Upper lobe of left lung (tissue), 6 donors: Measurements from ENCODE around the gene PDE1C. TPM values are rescaled to one million over a fixed set of nuclear protein-coding genes. Genes with fewer than 3 reads are reported as not detected.

Experiments
- ATAC-seq, 2 donors: fragments of 200-7000 bp; cut with Tn5 transposase; one replicate each; pipeline ENCODE4 v1.9.1; 2022; ENCODE audit warnings: mild to moderate bottlenecking in 2 of 2, moderate library complexity in 2 of 2; ENCODE audit not compliant: low FRiP score in 2 of 2
- DNase-seq, 2 donors: peaks; one replicate each; pipeline ENCODE4 v3.0.0-alpha.2; 2019 to 2020
- H3K27ac ChIP-seq, 4 donors: fragments of 200-600 bp; sonication (generic); one replicate each; pipeline ENCODE4 v1.5.1; 2016 to 2019
- H3K27me3 ChIP-seq, 4 donors: fragments of 200-600 bp; sonication (generic); one replicate each; pipeline ENCODE4 v1.5.1; 2017 to 2019
- H3K36me3 ChIP-seq, 4 donors: fragments of 200-600 bp; sonication (generic); one replicate each; pipeline ENCODE4 v1.5.1; 2016 to 2019
- H3K4me1 ChIP-seq, 4 donors: fragments of 200-600 bp; sonication (generic); one replicate each; pipeline ENCODE4 v1.5.1; 2018 to 2019
- H3K4me3 ChIP-seq, 4 donors: fragments of 200-600 bp; sonication (generic); one replicate each; pipeline ENCODE4 v1.5.1; 2017 to 2019; ENCODE audit warnings: mild to moderate bottlenecking in 2 of 4, moderate library complexity in 1 of 4
- H3K9me3 ChIP-seq, 4 donors: fragments of 200-600 bp; sonication (generic); one replicate each; pipeline ENCODE4 v1.5.1; 2018 to 2019
- EP300 ChIP-seq, 4 donors: sonication (generic); formaldehyde crosslinking; IDR thresholded peaks; one replicate each; pipeline ENCODE4 v1.5.1; 2017; ENCODE audit warnings: antibody characterized with exemption in 4 of 4, control low read depth in 2 of 4
- POLR2A ChIP-seq, 4 donors: fragments of 450-650 bp; IDR thresholded peaks; one replicate each; pipeline ENCODE4 v1.5.1; 2016 to 2017; ENCODE audit warnings: antibody characterized with exemption in 4 of 4, mild to moderate bottlenecking in 2 of 4
- POLR2AphosphoS5 ChIP-seq, 2 donors: sonication (generic); formaldehyde crosslinking; IDR thresholded peaks; one replicate each; pipeline ENCODE4 v1.5.1; 2017; ENCODE audit warnings: antibody characterized with exemption in 2 of 2
- WGBS, 2 donors: methylation state at CpG; one replicate each; pipeline ENCODE4 v1.1.5; 2017 to 2018; 5-methylcytosine and 5-hydroxymethylcytosine counted together
- total RNA-seq, 6 donors: library from RNA; depleted of rRNA in 4 of 6; stranded (reverse); fragments of >200 nt in 4 of 6; gene quantifications; one replicate each; pipeline versions ENCODE4 v1.1.0 to v1.2.1, GENCODE V29; 2016 to 2021
- TF ChIP-seq, protein P1 (sequence below), 6 experiments: fragments of 450-650 bp in 4 of 6; fragments of 200-600 bp in 2 of 6; sonication (generic) in 2 of 6; IDR thresholded peaks; one replicate each; pipeline ENCODE4 v1.5.1; 2016 to 2019; ENCODE audit warnings: antibody characterized with exemption in 6 of 6
- donor health status: DM: no; HTN: no; CAD: no; lungs with moderate emphysema.
- donor health status: DM: no; HTN: yes; CAD: no; lungs with severe emphysema.

Gene PDE1C
- total RNA-seq, 6 donors from 2014 or later = 5.6 to 38.8 (median 11.3) TPM

DNA sequence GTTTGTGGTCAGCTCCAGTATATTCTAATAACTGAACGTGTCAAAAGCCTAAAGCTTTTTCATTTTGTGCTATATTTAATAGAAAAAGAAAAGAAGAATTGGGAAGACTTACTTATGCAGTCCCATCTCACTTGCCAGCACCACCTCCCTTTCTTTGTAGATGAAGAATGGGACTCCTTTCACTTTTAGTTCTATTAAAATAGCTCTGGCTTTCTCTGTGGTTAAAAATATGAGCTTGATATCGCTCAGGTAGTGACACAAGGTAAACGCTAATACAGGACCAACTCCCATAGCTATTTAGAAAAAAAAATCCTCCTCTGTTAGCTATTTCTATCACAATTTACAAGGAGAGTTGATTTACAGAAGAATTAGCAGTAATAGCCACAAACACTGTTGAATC lies 176.8 kb downstream of the PDE1C start:
- Histone ChIP-seq H3K36me3 (no peaks in the 10 kb centered on the region), H3K9me3 (no peaks in the 10 kb centered on the region), H3K27me3 (no peaks in the 10 kb centered on the region), H3K4me1 (peaks cover 4 to 11% (median 7%) of the 10 kb centered on the region in 4 donors), H3K27ac (peak overlapping the region in 1 of 4 donors; percentile 32), H3K4me3 (no peak overlapping the region)
- ATAC-seq (no peak), DNase-seq (no peak)
- 65 to 73% methylated on average over 3 of the region's 3 CpGs for WGBS, 2 donors
- TF ChIP-seq, protein P1, sequence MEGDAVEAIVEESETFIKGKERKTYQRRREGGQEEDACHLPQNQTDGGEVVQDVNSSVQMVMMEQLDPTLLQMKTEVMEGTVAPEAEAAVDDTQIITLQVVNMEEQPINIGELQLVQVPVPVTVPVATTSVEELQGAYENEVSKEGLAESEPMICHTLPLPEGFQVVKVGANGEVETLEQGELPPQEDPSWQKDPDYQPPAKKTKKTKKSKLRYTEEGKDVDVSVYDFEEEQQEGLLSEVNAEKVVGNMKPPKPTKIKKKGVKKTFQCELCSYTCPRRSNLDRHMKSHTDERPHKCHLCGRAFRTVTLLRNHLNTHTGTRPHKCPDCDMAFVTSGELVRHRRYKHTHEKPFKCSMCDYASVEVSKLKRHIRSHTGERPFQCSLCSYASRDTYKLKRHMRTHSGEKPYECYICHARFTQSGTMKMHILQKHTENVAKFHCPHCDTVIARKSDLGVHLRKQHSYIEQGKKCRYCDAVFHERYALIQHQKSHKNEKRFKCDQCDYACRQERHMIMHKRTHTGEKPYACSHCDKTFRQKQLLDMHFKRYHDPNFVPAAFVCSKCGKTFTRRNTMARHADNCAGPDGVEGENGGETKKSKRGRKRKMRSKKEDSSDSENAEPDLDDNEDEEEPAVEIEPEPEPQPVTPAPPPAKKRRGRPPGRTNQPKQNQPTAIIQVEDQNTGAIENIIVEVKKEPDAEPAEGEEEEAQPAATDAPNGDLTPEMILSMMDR (IDR thresholded peaks at IDR 0.05) = no peak
- TF ChIP-seq POLR2A (IDR thresholded peaks at IDR 0.05) = no peak

DNA sequence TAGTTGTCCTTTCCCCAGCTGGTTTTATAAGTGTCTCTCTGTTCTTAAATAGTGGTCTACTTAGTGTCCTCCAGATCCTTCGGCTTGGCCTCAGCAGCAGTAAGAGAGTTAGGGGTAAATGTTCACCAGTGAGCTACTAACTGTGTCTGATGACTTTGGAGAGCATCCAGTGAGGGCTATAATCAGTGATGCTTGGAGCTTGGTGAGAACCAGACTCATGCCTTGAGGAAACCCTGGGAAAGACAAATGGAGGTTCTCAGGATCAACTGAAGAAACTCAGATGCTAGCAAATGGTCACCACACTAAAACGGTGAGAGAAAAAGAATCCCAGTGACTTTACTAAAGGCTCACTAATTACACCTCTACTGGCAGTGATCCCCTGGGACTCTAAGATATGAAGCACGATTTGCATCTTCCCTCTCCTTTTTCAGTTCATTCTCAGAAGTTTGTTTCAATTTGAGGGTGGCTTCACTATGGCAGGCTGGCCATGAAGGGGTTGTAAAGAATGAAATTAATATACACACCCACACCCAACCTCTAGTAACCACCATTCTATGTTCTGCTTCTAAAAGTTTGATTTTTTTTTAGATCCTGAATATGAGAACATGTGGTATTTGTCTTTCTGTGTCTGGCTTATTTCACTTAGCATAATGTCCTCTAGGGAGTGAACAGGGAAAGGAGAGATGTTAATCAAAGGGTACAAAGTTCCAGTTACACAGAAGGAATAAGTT lies 177.9 kb downstream of the PDE1C start:
- Histone ChIP-seq H3K27ac (no peak overlapping the region), H3K36me3 (no peaks in the 10 kb centered on the region), H3K27me3 (no peaks in the 10 kb centered on the region), H3K9me3 (no peaks in the 10 kb centered on the region), H3K4me1 (peaks cover 4 to 11% (median 7%) of the 10 kb centered on the region in 4 donors), H3K4me3 (no peak overlapping the region)
- TF ChIP-seq, protein P1 (IDR thresholded peaks at IDR 0.05) = no peak
- TF ChIP-seq POLR2AphosphoS5 (IDR thresholded peaks at IDR 0.05) (no peak), EP300 (IDR thresholded peaks at IDR 0.05) (no peak), POLR2A (IDR thresholded peaks at IDR 0.05) (no peak)
- DNase-seq = no peak
- no peak for ATAC-seq
- WGBS, 2 donors = 68 to 84% methylated on average over 3 of the region's 3 CpGs

DNA sequence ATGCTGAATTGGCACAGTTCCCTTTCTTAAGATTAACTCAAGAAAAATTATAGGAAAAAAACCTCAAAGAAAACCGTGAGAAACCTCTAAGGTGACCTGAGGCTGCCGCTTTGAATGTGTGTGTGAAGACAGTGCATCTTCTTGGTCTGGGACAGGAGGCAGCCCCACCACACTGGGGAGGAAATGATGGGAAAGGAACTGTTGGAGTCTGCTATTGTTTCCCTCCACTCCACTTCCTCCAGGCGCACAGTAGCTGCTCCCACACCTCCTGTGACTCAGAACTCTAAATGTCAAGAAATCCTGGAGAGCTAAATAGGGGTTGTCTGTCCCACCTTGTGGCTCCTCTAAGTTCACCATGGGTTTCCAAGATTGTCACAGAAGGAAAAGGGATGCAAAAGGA lies 179.4 kb downstream of the PDE1C start:
- no peaks in the 10 kb centered on the region for H3K27me3 ChIP-seq
- DNase-seq = no peak

DNA sequence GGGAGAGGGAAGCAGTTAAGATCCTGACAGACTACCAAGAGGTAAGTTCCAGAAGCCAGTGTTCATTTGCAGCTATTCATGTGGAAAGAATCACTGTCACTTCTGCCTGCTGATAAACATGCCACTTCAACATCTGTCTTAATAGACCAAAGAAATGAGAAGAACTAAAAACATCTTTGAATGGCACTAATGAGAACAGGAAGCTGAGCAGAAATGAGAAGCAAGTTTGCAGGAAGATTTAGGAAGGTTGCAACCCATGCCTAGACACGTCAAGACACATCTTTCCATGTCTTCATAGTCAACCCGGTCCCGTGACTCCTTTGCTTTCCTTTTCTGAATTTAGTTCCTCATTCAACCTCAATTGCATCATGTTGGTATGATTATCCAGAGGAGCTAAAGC lies 180.0 kb downstream of the PDE1C start:
- DNase-seq = no peak

More for the DNA sequence above, 179.4 kb downstream of the PDE1C start:
- TF ChIP-seq POLR2A (IDR thresholded peaks at IDR 0.05) (no peak), EP300 (IDR thresholded peaks at IDR 0.05) (no peak)
- TF ChIP-seq, protein P1 (IDR thresholded peaks at IDR 0.05) = no peak
- H3K27ac ChIP-seq = peak overlapping the region in 3 of 4 donors; percentile 38 to 68 (median 56)
- 44 to 49% methylated on average over 3 of the region's 3 CpGs for WGBS, 2 donors
- H3K4me3 ChIP-seq = no peak overlapping the region
- no peaks in the 10 kb centered on the region for H3K9me3 ChIP-seq
- H3K4me1 ChIP-seq = peaks cover 4 to 11% (median 7%) of the 10 kb centered on the region in 4 donors
- ATAC-seq = peak in 1 of 2 donors; percentile 59
- no peaks in the 10 kb centered on the region for H3K36me3 ChIP-seq

More for the DNA sequence above, 180.0 kb downstream of the PDE1C start:
- Histone ChIP-seq H3K27me3 (no peaks in the 10 kb centered on the region), H3K9me3 (no peaks in the 10 kb centered on the region), H3K36me3 (no peaks in the 10 kb centered on the region), H3K4me1 (peaks cover 4 to 11% (median 7%) of the 10 kb centered on the region in 4 donors), H3K4me3 (no peak overlapping the region), H3K27ac (peak overlapping the region in 3 of 4 donors; percentile 49 to 68 (median 56))
- TF ChIP-seq POLR2A (IDR thresholded peaks at IDR 0.05) = no peak
- TF ChIP-seq, protein P1 (IDR thresholded peaks at IDR 0.05) = no peak
- TF ChIP-seq POLR2AphosphoS5 (IDR thresholded peaks at IDR 0.05) = peak in 1 of 2 donors; percentile 8
- ATAC-seq = peak in 1 of 2 donors; percentile 80
- WGBS, 2 donors = 25 to 26% methylated on average over 3 of the region's 3 CpGs
